PFSK-1 (cell line): ENCODE data around the gene RNF20.

ENCODE experiments used
- FOXP2 ChIP-seq: optimal IDR thresholded peaks from 2 replicates; pipeline ENCODE3; 2011; ENCODE audit warnings: borderline replicate concordance, control low read depth, inconsistent platforms; ENCODE audit not compliant: insufficient read depth; ENCODE audit errors: extremely low read length, extremely low read depth
- POLR2AphosphoS5 ChIP-seq: IDR thresholded peaks from 2 replicates; pipeline ENCODE4 v1.6.1; 2012; ENCODE audit warnings: low read depth, mild to moderate bottlenecking, control low read depth, low read length, moderate library complexity
- SIN3A ChIP-seq: IDR thresholded peaks from 2 replicates; pipeline ENCODE4 v1.6.1; 2012; ENCODE audit warnings: mild to moderate bottlenecking, low read length, moderate library complexity, borderline replicate concordance; ENCODE audit not compliant: insufficient read depth
- TAF1 ChIP-seq: IDR thresholded peaks from 2 replicates; pipeline ENCODE4 v1.6.1; 2012; ENCODE audit warnings: low read length, control low read depth, borderline replicate concordance; ENCODE audit not compliant: insufficient read depth
- TF ChIP-seq, protein P1 (sequence below), 2 experiments: IDR thresholded peaks; 2 replicates each; pipeline versions ENCODE4 v1.6.1 to v1.8.0; 2011 to 2012; ENCODE audit warnings: low read depth in 2 of 2, low read length in 2 of 2, control low read depth in 1 of 2, inconsistent platforms in 1 of 2, mild to moderate bottlenecking in 1 of 2, moderate library complexity in 1 of 2; ENCODE audit not compliant: insufficient read depth in 1 of 2

RNF20 gene

GRCh38 chr9:101509572-101509971 is 24.1 kb upstream of the RNF20 start:
- TF ChIP-seq, protein P1, sequence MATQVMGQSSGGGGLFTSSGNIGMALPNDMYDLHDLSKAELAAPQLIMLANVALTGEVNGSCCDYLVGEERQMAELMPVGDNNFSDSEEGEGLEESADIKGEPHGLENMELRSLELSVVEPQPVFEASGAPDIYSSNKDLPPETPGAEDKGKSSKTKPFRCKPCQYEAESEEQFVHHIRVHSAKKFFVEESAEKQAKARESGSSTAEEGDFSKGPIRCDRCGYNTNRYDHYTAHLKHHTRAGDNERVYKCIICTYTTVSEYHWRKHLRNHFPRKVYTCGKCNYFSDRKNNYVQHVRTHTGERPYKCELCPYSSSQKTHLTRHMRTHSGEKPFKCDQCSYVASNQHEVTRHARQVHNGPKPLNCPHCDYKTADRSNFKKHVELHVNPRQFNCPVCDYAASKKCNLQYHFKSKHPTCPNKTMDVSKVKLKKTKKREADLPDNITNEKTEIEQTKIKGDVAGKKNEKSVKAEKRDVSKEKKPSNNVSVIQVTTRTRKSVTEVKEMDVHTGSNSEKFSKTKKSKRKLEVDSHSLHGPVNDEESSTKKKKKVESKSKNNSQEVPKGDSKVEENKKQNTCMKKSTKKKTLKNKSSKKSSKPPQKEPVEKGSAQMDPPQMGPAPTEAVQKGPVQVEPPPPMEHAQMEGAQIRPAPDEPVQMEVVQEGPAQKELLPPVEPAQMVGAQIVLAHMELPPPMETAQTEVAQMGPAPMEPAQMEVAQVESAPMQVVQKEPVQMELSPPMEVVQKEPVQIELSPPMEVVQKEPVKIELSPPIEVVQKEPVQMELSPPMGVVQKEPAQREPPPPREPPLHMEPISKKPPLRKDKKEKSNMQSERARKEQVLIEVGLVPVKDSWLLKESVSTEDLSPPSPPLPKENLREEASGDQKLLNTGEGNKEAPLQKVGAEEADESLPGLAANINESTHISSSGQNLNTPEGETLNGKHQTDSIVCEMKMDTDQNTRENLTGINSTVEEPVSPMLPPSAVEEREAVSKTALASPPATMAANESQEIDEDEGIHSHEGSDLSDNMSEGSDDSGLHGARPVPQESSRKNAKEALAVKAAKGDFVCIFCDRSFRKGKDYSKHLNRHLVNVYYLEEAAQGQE (IDR thresholded peaks at IDR 0.05; ENCODE audit: insufficient read depth in 1 of 2, low read depth in 2 of 2, low read length in 2 of 2) = no peak
- TF ChIP-seq SIN3A (no peak), POLR2AphosphoS5 (no peak), TAF1 (no peak)

- TF ChIP-seq TAF1 = no peak
- TF ChIP-seq SIN3A = no peak
- no peak for TF ChIP-seq POLR2AphosphoS5
- no peak for TF ChIP-seq FOXP2
- TF ChIP-seq, protein P1 (IDR thresholded peaks at IDR 0.05; ENCODE audit: insufficient read depth in 1 of 2, low read depth in 2 of 2, low read length in 2 of 2) = no peak
Measured at GRCh38 chr9:101510459-101510858, 23.2 kb upstream of the RNF20 start.

- TF ChIP-seq FOXP2 = no peak
- TF ChIP-seq TAF1 = no peak
- TF ChIP-seq SIN3A = no peak
- no peak for TF ChIP-seq POLR2AphosphoS5
- TF ChIP-seq, protein P1 (IDR thresholded peaks at IDR 0.05; ENCODE audit: insufficient read depth in 1 of 2, low read depth in 2 of 2, low read length in 2 of 2) = no peak
Measured at GRCh38 chr9:101511009-101511408, 22.6 kb upstream of the RNF20 start.

DNA sequence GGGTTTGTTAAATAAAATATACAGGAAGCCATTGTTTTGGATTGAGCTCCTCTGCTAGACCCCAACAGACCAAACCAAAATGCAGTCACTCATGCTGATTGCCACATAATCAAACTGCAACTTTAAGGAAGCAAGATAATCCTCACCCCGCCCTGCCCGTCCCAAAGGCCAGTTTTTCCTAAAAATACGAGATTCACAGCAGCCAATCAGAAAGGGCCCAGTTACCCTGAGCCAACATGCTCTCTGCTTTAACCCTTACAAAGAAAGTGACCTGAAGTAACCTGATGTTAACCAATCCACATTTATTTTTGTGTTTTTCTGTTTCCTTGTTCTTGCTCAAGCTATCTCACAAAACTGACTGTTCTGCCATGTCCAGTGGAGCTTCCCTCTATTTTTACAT is 21.5 kb upstream of the RNF20 start:
- no peak for TF ChIP-seq SIN3A
- no peak for TF ChIP-seq FOXP2
- no peak for TF ChIP-seq POLR2AphosphoS5
- TF ChIP-seq, protein P1 (IDR thresholded peaks at IDR 0.05; ENCODE audit: insufficient read depth in 1 of 2, low read depth in 2 of 2, low read length in 2 of 2) = no peak
- TF ChIP-seq TAF1 = no peak

DNA sequence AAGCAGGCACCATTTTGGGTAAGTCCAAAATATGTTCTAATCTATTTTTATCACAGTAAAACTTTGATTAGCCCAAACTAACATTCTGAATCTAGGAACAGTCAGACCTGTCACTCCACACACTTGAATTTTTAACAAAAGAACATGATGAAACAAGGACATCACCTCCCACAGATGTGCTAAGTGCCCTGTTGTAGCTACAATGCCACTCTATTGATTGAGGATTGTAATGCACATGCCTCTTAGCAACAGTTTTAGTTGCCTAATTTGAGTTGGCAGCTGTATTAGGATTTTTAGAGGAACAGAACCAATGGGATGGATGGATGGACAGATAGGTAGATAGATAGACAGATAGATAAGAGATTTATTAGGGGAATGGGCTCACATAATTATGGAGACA is 20.3 kb upstream of the RNF20 start:
- TF ChIP-seq, protein P1 (IDR thresholded peaks at IDR 0.05; ENCODE audit: insufficient read depth in 1 of 2, low read depth in 2 of 2, low read length in 2 of 2) = no peak
- no peak for TF ChIP-seq SIN3A
- TF ChIP-seq FOXP2 = no peak
- TF ChIP-seq POLR2AphosphoS5 = no peak
- TF ChIP-seq TAF1 = no peak
